GM19467 (cell line): ENCODE results near the gene BRICD5.

Experiments
- ATAC-seq: cut with Tn5 transposase; IDR thresholded peaks from one replicate; pipeline ENCODE4 v1.9.1; 2021; ENCODE audit warnings: mild to moderate bottlenecking, moderate library complexity; ENCODE audit not compliant: unreplicated experiment

BRICD5 gene

GRCh38 chr16:2237493-2238149, 27.0 kb upstream of the BRICD5 start:
- no peak for ATAC-seq

GRCh38 chr16:2237102-2237482, 26.4 kb upstream of the BRICD5 start:
- ATAC-seq, result no peak

GRCh38 chr16:2236337-2237101, 25.9 kb upstream of the BRICD5 start, which contains the start of gene DNASE1L2:
DNASE1L2 (plus strand) TSS chr16:2236444; CDS start chr16:2236817, 373 bp downstream.
- ATAC-seq, result no peak

GRCh38 chr16:2235695-2236336, 25.2 kb upstream of the BRICD5 start:
- no peak for ATAC-seq

GRCh38 chr16:2235234-2235651, 24.6 kb upstream of the BRICD5 start:
- no peak for ATAC-seq

GRCh38 chr16:2234813-2235170, 24.1 kb upstream of the BRICD5 start:
- ATAC-seq, result no peak

- ATAC-seq, result no peak
Measured at GRCh38 chr16:2233872-2234812, 23.5 kb upstream of the BRICD5 start.

GRCh38 chr16:2233046-2233775, 22.5 kb upstream of the BRICD5 start:
- no peak for ATAC-seq

GRCh38 chr16:2232094-2232990, 21.7 kb upstream of the BRICD5 start:
- ATAC-seq, result no peak

GRCh38 chr16:2231016-2231931, 20.6 kb upstream of the BRICD5 start:
- ATAC-seq, result no peak

- ATAC-seq, result no peak
Measured at GRCh38 chr16:2230376-2230775, 19.7 kb upstream of the BRICD5 start.

GRCh38 chr16:2229632-2230250, 19.1 kb upstream of the BRICD5 start:
- ATAC-seq, result no peak

- no peak for ATAC-seq
Measured at GRCh38 chr16:2229091-2229490, 18.4 kb upstream of the BRICD5 start.

GRCh38 chr16:2228161-2228824, 17.6 kb upstream of the BRICD5 start:
- no peak for ATAC-seq

- no peak for ATAC-seq
Measured at GRCh38 chr16:2226918-2227317, 16.3 kb upstream of the BRICD5 start.

- no peak for ATAC-seq
Measured at GRCh38 chr16:2226245-2226793, 15.7 kb upstream of the BRICD5 start.

GRCh38 chr16:2223942-2224486, 13.4 kb upstream of the BRICD5 start:
- ATAC-seq, result peak; percentile 28
